Natural killer cell (primary cell): Measurements from ENCODE around the gene HLX. TPM values are rescaled to one million over a fixed set of nuclear protein-coding genes. Genes with fewer than 3 reads are reported as not detected.

Source experiments
- ATAC-seq, 3 donors: fragments of 150-1000 bp in 2 of 3; fragments of 200-7000 bp in 1 of 3; cut with Tn5 transposase; 1 replicate in 1 of 3; 2 replicates in 2 of 3; pipeline ENCODE4 v1.10.0; 2021; ENCODE audit warnings: mild to moderate bottlenecking in 2 of 3, moderate library complexity in 2 of 3
- DNase-seq, 2 donors: peaks; one replicate each; pipeline versions ENCODE4 v3.0.0 to v3.0.0-alpha.2; 2013 to 2021; ENCODE audit warnings: mixed read lengths in 1 of 2
- H3K27ac ChIP-seq: one replicate; pipeline ENCODE4 v1.5.1; 2013; ENCODE audit warnings: mild to moderate bottlenecking, low read length
- H3K27me3 ChIP-seq: one replicate; pipeline ENCODE4 v1.6.1; 2013; ENCODE audit warnings: low read length; ENCODE audit not compliant: control insufficient read depth, insufficient read depth
- H3K36me3 ChIP-seq: one replicate; pipeline ENCODE4 v1.6.1; 2013; ENCODE audit warnings: low read length; ENCODE audit not compliant: control insufficient read depth, insufficient read depth
- H3K4me1 ChIP-seq: one replicate; pipeline ENCODE4 v1.6.1; 2013; ENCODE audit warnings: low read length; ENCODE audit not compliant: control insufficient read depth, insufficient read depth
- H3K4me3 ChIP-seq: one replicate; pipeline ENCODE4 v1.5.1; 2013; ENCODE audit warnings: low read length
- H3K9me3 ChIP-seq: one replicate; pipeline ENCODE4 v1.6.1; 2013; ENCODE audit warnings: low read length; ENCODE audit not compliant: control insufficient read depth, insufficient read depth
- H3K27ac Mint-ChIP-seq, 2 donors: one replicate each; pipeline ENCODE4 v1.8.0; 2022; ENCODE audit warnings: mild to moderate bottlenecking in 2 of 2, mixed read lengths in 2 of 2, moderate library complexity in 1 of 2
- H3K27me3 Mint-ChIP-seq, 2 donors: one replicate each; pipeline ENCODE4 v1.8.0; 2022; ENCODE audit warnings: low read depth in 2 of 2, mixed read lengths in 2 of 2
- H3K36me3 Mint-ChIP-seq: one replicate; pipeline ENCODE4 v1.8.0; 2022; ENCODE audit warnings: mixed read lengths
- H3K4me1 Mint-ChIP-seq, 2 donors: one replicate each; pipeline ENCODE4 v1.8.0; 2022; ENCODE audit warnings: mixed read lengths in 2 of 2
- H3K4me3 Mint-ChIP-seq: one replicate; pipeline ENCODE4 v1.8.0; 2022; ENCODE audit warnings: mild to moderate bottlenecking, moderate library complexity, mixed read lengths
- H3K9me3 Mint-ChIP-seq, 2 donors: one replicate each; pipeline ENCODE4 v1.8.0; 2022; ENCODE audit warnings: mixed read lengths in 2 of 2
- CTCF ChIP-seq: fragments of 200-600 bp; IDR thresholded peaks from one replicate; pipeline ENCODE4 v1.8.0; 2022; ENCODE audit warnings: antibody characterized with exemption
- WGBS: methylation state at CpG from one replicate; pipeline ENCODE4 v1.1.7; 2013; ENCODE audit warnings: missing lambda C conversion rate; ENCODE audit not compliant: insufficient coverage; 5-methylcytosine and 5-hydroxymethylcytosine counted together
- intact Hi-C: fragments of 100-400 bp; cut with micrococcal nuclease; formaldehyde crosslinking; loops from one replicate; pipeline ENCODE4 v1.14.2; 2022
- total RNA-seq, 4 donors: library from RNA; stranded (reverse); fragments of 120-200 nt in 1 of 4; gene quantifications; one replicate each; pipeline versions ENCODE4 v1.2.3 to v1.2.4, GENCODE V29; 2013 to 2022

HLX gene
- total RNA-seq, 3 donors from 2014 or later (not counting 1 experiment from before 2014, with no cell fraction given): 0.93 to 19.3 (median 1.0) TPM

- ATAC-seq: no peak
- 90% methylated on average over 2 of the region's 2 CpGs for WGBS
Observed at GRCh38 chr1:220906561-220907334, 27.5 kb downstream of the HLX start.

GRCh38 chr1:220908757-220909156 lies 29.5 kb downstream of the HLX start:
- no peak for ATAC-seq
- Histone ChIP-seq H3K27me3 (no peaks in the 10 kb centered on the region), H3K27ac (no peak overlapping the region), H3K4me3 (no peak overlapping the region), H3K9me3 (no peaks in the 10 kb centered on the region), H3K4me1 (no peaks in the 10 kb centered on the region), H3K36me3 (no peaks in the 10 kb centered on the region)
- Mint-ChIP-seq H3K36me3 (no peaks in the 10 kb centered on the region), H3K4me1 (no peaks in the 10 kb centered on the region), H3K27me3 (peaks cover 6 to 8% of the 10 kb centered on the region in 2 donors), H3K27ac (no peak overlapping the region), H3K9me3 (no peaks in the 10 kb centered on the region), H3K4me3 (no peak overlapping the region)
- no peak for DNase-seq
- no peak for TF ChIP-seq CTCF
- intact Hi-C loops: no loop called here
- 43% methylated on average over 2 of the region's 2 CpGs for WGBS

More at GRCh38 chr1:220906561-220907334, 27.5 kb downstream of the HLX start:
- H3K27me3 ChIP-seq: no peaks in the 10 kb centered on the region
- Mint-ChIP-seq H3K36me3 (no peaks in the 10 kb centered on the region), H3K27ac (no peak overlapping the region), H3K4me3 (no peak overlapping the region), H3K27me3 (peaks cover 6% of the 10 kb centered on the region in 2 donors), H3K9me3 (no peaks in the 10 kb centered on the region), H3K4me1 (no peaks in the 10 kb centered on the region)
- H3K27ac ChIP-seq: no peak overlapping the region
- no peak for TF ChIP-seq CTCF
- H3K4me3 ChIP-seq: no peak overlapping the region
- DNase-seq: no peak
- intact Hi-C loops: no loop called here
- no peaks in the 10 kb centered on the region for H3K36me3 ChIP-seq
- no peaks in the 10 kb centered on the region for H3K9me3 ChIP-seq
- H3K4me1 ChIP-seq: no peaks in the 10 kb centered on the region

DNA sequence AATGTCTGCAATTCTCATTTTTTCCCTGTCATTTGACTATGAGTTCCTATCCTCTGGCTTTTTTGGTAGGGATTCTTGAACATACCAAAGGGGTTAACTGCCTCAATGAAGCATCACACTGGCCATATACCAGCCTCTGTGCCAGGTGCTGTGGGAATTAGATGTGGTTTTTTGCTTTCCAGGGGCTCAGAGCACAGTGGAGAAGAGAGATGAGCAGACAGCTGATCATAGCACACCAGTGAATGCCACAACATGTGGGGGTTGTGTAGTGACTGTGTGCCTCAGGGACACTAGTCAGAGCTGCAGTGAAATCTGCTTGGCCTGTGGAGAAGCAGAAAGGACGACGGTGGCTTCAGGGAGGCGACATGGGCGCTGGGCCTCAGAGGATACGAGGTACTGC lies 30.8 kb downstream of the HLX start:
- Mint-ChIP-seq H3K27ac (no peak overlapping the region), H3K4me1 (no peaks in the 10 kb centered on the region), H3K36me3 (no peaks in the 10 kb centered on the region), H3K4me3 (no peak overlapping the region), H3K9me3 (no peaks in the 10 kb centered on the region), H3K27me3 (peaks cover 7 to 21% of the 10 kb centered on the region in 2 donors)
- 96% methylated on average over 5 of the region's 5 CpGs for WGBS
- TF ChIP-seq CTCF: no peak
- H3K36me3 ChIP-seq: no peaks in the 10 kb centered on the region
- no peaks in the 10 kb centered on the region for H3K27me3 ChIP-seq
- no peak overlapping the region for H3K4me3 ChIP-seq
- no peaks in the 10 kb centered on the region for H3K9me3 ChIP-seq
- ATAC-seq (no peak), DNase-seq (no peak)
- no peaks in the 10 kb centered on the region for H3K4me1 ChIP-seq
- intact Hi-C loops: no loop called here
- no peak overlapping the region for H3K27ac ChIP-seq
